Heart right ventricle (tissue), 16 donors: ENCODE measurements around the gene OCA2. TPM values are rescaled to one million over a fixed set of nuclear protein-coding genes. Genes with fewer than 3 reads are reported as not detected.

Experiments used
- ATAC-seq, 8 donors: fragments of 200-7000 bp; cut with Tn5 transposase; one replicate each; pipeline ENCODE4 v1.9.1; 2020; ENCODE audit warnings: mild to moderate bottlenecking in 8 of 8, moderate library complexity in 8 of 8, moderate number of reproducible peaks in 1 of 8
- DNase-seq, 2 donors: peaks; one replicate each; pipeline ENCODE4 v3.0.0-alpha.2; 2020
- H3K27ac ChIP-seq, 10 donors: fragments of 200-600 bp; sonication (generic) in 2 of 10; one replicate each; pipeline versions ENCODE4 v1.5.0 to v1.8.0; 2020 to 2022; ENCODE audit warnings: mild to moderate bottlenecking in 3 of 10
- H3K27me3 ChIP-seq, 7 donors: fragments of 200-600 bp; one replicate each; pipeline ENCODE4 v1.8.0; 2021 to 2022; ENCODE audit warnings: mild to moderate bottlenecking in 2 of 7
- H3K36me3 ChIP-seq, 9 donors: fragments of 200-600 bp; sonication (generic) in 1 of 9; one replicate each; pipeline versions ENCODE4 v1.5.0 to v1.8.0; 2020 to 2022; ENCODE audit warnings: mild to moderate bottlenecking in 2 of 9
- H3K4me1 ChIP-seq, 9 donors: fragments of 200-600 bp; sonication (generic) in 1 of 9; one replicate each; pipeline versions ENCODE4 v1.5.0 to v1.8.0; 2020 to 2022; ENCODE audit warnings: mild to moderate bottlenecking in 4 of 9
- H3K4me3 ChIP-seq, 10 donors: fragments of 200-600 bp; sonication (generic) in 2 of 10; one replicate each; pipeline versions ENCODE4 v1.5.0 to v1.8.0; 2020 to 2022; ENCODE audit warnings: mild to moderate bottlenecking in 7 of 10, moderate library complexity in 2 of 10
- H3K9me3 ChIP-seq, 11 donors: fragments of 200-600 bp in 10 of 11; sonication (generic) in 2 of 11; one replicate each; pipeline versions ENCODE4 v1.5.0 to v1.8.0; 2013 to 2022; ENCODE audit warnings: mild to moderate bottlenecking in 2 of 11, control low read depth in 1 of 11, moderate library complexity in 1 of 11
- WGBS, 2 donors: extraction: QIAGEN DNeasy Blood & Tissue Kit; methylation state at CpG; one replicate each; pipeline ENCODE4 v1.1.7; 2013; ENCODE audit warnings: inconsistent platforms in 1 of 2; 5-methylcytosine and 5-hydroxymethylcytosine counted together
- intact Hi-C, 10 donors: fragments of 100-400 bp; cut with DNase I; formaldehyde crosslinking; loops; one replicate each; pipeline versions ENCODE4 v1.11.1 to v1.14.2; 2022
- polyA plus RNA-seq, 2 donors: library from polyadenylated mRNA; stranded (reverse); fragments of 200-250 nt; gene quantifications; one replicate each; pipeline ENCODE4 v1.2.3, GENCODE V29; 2013
- total RNA-seq, 10 donors: library from RNA; stranded (reverse); fragmentation: NEBNext Ultra II Directional in 3 of 10; extraction: Animal tissue kit (Norgen Biotek cat#: 25700) in 3 of 10; gene quantifications; one replicate each; pipeline versions ENCODE4 v1.2.1 to v1.2.4, GENCODE V29; 2021 to 2023
- TF ChIP-seq, protein P1 (sequence below), 9 donors: fragments of 200-600 bp; sonication (generic) in 2 of 9; IDR thresholded peaks; one replicate each; pipeline versions ENCODE4 v1.5.0 to v1.8.0; 2021 to 2022; ENCODE audit warnings: antibody characterized with exemption in 9 of 9, mild to moderate bottlenecking in 5 of 9, moderate library complexity in 1 of 9
- donor health status: Arrhythmogenic right ventricular cardiomyopathy.
- donor health status: ischemic (EF 13 %, LVEDD 7.1; RV severe dilation, severe dysfunction).
- donor health status: healthy with polysubstance abuse.
- donor health status: DM: no; HTN: yes; CAD: no.
- donor health status: DM: no; HTN: no; CAD: no.
- donor health status: ischemic (EF 25% LVEDD 6.9; RV normal size, moderate dysfunction).
- donor health status: ischemic (EF 25% LVEDD 5.7; RV mildly dilated, moderate dysfunction).
- donor health status: healthy.
- donor health status: DM: yes; HTN: yes; CAD: no.
- donor health status: Ischemic cardiomyopathy.
- donor health status: ischemic (EF 35%, LVEDD 5.7; RV mildly dilated, moderate dysfunction).
- donor health status: nonischemic (EF 11% LVEDD 7.7; RV severe dilation, severe dysfunction).
- donor health status: DM: yes; HTN: yes; CAD: no.
- donor health status: PGD.
- donor health status: ischemic (EF 29% LVEDD 5.4; RV normal size, mild dysfunction).
- donor health status: nonischemic (EF 23%, LVEDD 6.1; RV moderate dilation, normal function).

Gene OCA2
- total and polyA plus RNA-seq, 12 donors, result 0.04 to 0.32 (median 0.17) TPM; not detected in 6

DNA sequence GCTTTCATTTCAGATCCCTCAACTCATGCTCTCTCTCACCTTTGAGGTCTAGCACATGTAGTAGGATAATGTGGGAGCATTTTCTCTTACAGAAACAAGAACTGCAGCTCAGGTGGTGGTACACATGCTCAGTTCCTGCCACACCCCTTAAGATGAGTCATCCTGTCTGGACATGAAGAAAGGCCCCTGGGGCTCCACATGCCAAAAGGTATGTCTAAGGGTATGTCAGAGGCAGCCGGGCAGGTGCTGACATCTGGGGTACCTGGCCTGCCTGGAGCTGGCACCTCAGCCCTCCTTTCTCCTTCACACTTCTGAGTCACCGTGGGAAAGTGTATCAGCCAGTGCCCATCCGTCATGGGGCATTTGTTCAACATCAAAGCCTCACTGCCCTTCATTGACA is 209.9 kb downstream of the OCA2 start:
- H3K36me3 ChIP-seq, result no peaks in the 10 kb centered on the region
- H3K9me3 ChIP-seq, result peaks cover 0 to 71% (median 29%) of the 10 kb centered on the region in 11 donors
- no peaks in the 10 kb centered on the region for H3K4me1 ChIP-seq
- H3K4me3 ChIP-seq, result no peak overlapping the region
- 84 to 92% methylated on average over 3 of the region's 3 CpGs for WGBS, 2 donors
- no peak overlapping the region for H3K27ac ChIP-seq
- TF ChIP-seq, protein P1, sequence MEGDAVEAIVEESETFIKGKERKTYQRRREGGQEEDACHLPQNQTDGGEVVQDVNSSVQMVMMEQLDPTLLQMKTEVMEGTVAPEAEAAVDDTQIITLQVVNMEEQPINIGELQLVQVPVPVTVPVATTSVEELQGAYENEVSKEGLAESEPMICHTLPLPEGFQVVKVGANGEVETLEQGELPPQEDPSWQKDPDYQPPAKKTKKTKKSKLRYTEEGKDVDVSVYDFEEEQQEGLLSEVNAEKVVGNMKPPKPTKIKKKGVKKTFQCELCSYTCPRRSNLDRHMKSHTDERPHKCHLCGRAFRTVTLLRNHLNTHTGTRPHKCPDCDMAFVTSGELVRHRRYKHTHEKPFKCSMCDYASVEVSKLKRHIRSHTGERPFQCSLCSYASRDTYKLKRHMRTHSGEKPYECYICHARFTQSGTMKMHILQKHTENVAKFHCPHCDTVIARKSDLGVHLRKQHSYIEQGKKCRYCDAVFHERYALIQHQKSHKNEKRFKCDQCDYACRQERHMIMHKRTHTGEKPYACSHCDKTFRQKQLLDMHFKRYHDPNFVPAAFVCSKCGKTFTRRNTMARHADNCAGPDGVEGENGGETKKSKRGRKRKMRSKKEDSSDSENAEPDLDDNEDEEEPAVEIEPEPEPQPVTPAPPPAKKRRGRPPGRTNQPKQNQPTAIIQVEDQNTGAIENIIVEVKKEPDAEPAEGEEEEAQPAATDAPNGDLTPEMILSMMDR (IDR thresholded peaks at IDR 0.05), result no peak
- DNase-seq, result no peak
- intact Hi-C loops, result no loop called here
- H3K27me3 ChIP-seq, result peaks cover 0 to 7% (median 0%) of the 10 kb centered on the region in 7 donors
- ATAC-seq, result no peak

DNA sequence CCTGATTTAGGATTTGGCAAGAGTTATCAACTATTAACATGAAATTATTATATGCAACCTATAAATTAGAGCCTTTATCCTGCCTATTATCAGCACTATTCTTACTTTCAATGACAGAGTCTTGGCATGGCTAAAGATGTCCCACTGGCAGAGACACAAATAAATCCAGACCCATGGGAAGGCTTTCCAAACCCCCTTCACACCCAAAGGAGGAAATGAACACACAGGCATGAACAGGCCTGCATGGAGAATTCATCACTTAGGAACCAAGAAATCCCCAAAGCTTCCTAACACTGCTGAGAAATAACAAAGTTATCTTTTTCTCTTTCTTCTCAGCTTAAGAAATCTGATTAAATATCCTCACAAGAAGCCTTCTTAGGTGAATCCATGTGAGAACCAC is 213.9 kb downstream of the OCA2 start:
- intact Hi-C loops, result no loop called here
- Histone ChIP-seq H3K36me3 (no peaks in the 10 kb centered on the region), H3K4me1 (no peaks in the 10 kb centered on the region), H3K27ac (no peak overlapping the region), H3K27me3 (peaks cover 0 to 7% (median 0%) of the 10 kb centered on the region in 7 donors), H3K4me3 (no peak overlapping the region), H3K9me3 (peaks cover 0 to 36% (median 4%) of the 10 kb centered on the region in 11 donors)
- DNase-seq (no peak), ATAC-seq (no peak)
- TF ChIP-seq, protein P1 (IDR thresholded peaks at IDR 0.05), result no peak

DNA sequence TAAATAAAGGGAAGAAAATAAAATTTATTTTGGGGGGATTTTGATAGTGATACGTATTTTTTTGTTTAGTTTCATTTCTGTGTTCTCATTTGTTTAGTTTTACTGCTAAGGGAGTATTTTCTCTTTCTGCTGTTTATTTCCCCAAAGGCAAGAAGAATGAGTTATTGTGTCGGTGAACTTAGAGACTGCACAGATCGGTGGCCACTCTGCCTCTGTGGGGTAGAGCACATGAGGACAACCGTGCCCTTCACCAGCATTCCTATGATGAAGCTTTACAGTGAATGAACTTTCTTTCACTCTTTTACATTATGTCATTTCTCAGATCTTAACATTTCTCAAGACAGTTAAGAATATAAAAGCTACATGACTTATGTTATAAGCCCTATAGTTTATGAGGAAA is 214.4 kb downstream of the OCA2 start:
- H3K4me1 ChIP-seq, result no peaks in the 10 kb centered on the region
- WGBS, 2 donors, result 62 to 77% methylated on average over 4 of the region's 4 CpGs
- TF ChIP-seq, protein P1 (IDR thresholded peaks at IDR 0.05), result no peak
- peaks cover 0 to 35% (median 6%) of the 10 kb centered on the region in 11 donors for H3K9me3 ChIP-seq
- DNase-seq (no peak), ATAC-seq (no peak)
- H3K4me3 ChIP-seq, result no peak overlapping the region
- peaks cover 0 to 7% (median 0%) of the 10 kb centered on the region in 7 donors for H3K27me3 ChIP-seq
- intact Hi-C loops, result no loop called here
- H3K36me3 ChIP-seq, result no peaks in the 10 kb centered on the region
- H3K27ac ChIP-seq, result no peak overlapping the region

DNA sequence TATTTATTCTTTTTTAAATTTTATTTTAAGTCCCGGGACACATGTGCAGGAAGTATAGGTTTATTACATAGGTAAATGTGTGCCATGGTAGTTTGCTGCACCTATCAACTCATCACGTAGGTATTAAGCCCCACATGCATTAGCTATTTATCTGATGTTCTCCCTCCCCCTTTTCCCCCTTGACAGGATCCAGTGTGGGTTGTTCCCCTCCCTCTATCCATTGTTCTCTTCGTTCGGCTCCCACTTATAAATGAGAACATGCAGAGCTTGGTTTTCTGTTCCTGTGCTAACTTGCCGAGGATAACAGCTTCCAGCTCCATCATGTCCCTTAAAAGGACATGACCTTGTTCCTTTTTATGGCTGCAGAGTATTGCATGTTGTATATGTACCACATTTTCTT is 220.3 kb downstream of the OCA2 start:
- intact Hi-C loops, result no loop called here
- ATAC-seq, result no peak
- H3K9me3 ChIP-seq, result peaks cover 0 to 20% (median 6%) of the 10 kb centered on the region in 11 donors
- WGBS, 2 donors, result 52 to 60% methylated on average over 5 of the region's 5 CpGs
- TF ChIP-seq, protein P1 (IDR thresholded peaks at IDR 0.05), result no peak
- no peak overlapping the region for H3K4me3 ChIP-seq
- no peaks in the 10 kb centered on the region for H3K4me1 ChIP-seq
- H3K27ac ChIP-seq, result no peak overlapping the region
- DNase-seq, result no peak
- no peaks in the 10 kb centered on the region for H3K27me3 ChIP-seq
- no peaks in the 10 kb centered on the region for H3K36me3 ChIP-seq
